C4-2B (cell line): ENCODE data around the gene KDM4C.

Experiments
- CTCF ChIP-seq: fragments of 450-650 bp; conservative IDR thresholded peaks from 2 replicates; pipeline ENCODE4 v1.5.1; 2017; ENCODE audit warnings: mild to moderate bottlenecking
- ZFX ChIP-seq: fragments of 450-650 bp; IDR thresholded peaks from 2 replicates; pipeline ENCODE4 v1.6.1; 2017

- no peak for TF ChIP-seq CTCF
- no peak for TF ChIP-seq ZFX
Observed at GRCh38 chr9:7185612-7186011, 427.8 kb downstream of the KDM4C start.
